OCI-LY7 (cell line): ENCODE data around the gene POMC.

Experiments used
- EZH2phosphoT487 ChIP-seq: fragments of 200-600 bp; sonication (generic); IDR thresholded peaks from 2 replicates; pipeline ENCODE4 v1.6.1; 2018; ENCODE audit warnings: low read depth, borderline replicate concordance, mild to moderate bottlenecking, mixed run types, antibody characterized with exemption, low read length, moderate library complexity, mixed read lengths
- TF ChIP-seq, protein P1 (sequence below): fragments of 200-600 bp; sonication (generic); conservative IDR thresholded peaks from 2 replicates; pipeline ENCODE4 v1.5.1; 2014; ENCODE audit warnings: mild to moderate bottlenecking, antibody characterized with exemption, low read length, moderate library complexity, mixed read lengths

DNA sequence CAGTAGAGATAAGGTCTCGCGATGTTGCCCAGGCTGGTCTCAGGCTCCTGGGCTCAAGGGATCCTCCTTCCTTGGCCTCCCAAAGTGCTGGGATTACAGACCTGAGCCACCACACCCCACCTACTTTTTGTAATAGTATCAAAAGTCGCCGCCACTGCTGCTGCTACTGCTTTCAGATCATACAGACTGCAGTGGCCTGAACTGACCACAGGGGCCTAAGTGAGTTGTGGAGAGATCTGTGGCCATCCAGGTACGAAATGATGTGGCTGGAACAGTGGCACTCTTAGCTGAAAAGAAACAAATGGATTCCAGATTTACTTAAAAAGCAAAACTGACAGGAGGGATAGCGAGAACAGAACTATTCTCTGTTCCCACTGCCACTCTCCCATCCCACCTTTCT, 32.9 kb upstream of the POMC start:
- TF ChIP-seq, protein P1, sequence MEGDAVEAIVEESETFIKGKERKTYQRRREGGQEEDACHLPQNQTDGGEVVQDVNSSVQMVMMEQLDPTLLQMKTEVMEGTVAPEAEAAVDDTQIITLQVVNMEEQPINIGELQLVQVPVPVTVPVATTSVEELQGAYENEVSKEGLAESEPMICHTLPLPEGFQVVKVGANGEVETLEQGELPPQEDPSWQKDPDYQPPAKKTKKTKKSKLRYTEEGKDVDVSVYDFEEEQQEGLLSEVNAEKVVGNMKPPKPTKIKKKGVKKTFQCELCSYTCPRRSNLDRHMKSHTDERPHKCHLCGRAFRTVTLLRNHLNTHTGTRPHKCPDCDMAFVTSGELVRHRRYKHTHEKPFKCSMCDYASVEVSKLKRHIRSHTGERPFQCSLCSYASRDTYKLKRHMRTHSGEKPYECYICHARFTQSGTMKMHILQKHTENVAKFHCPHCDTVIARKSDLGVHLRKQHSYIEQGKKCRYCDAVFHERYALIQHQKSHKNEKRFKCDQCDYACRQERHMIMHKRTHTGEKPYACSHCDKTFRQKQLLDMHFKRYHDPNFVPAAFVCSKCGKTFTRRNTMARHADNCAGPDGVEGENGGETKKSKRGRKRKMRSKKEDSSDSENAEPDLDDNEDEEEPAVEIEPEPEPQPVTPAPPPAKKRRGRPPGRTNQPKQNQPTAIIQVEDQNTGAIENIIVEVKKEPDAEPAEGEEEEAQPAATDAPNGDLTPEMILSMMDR: peak; percentile 50
- TF ChIP-seq EZH2phosphoT487: no peak
